MM.1S (cell line): ENCODE measurements around the gene HIBADH.

Experiments
- DNase-seq: peaks from one replicate; pipeline ENCODE4 v3.0.0-alpha.2; 2015
- H2AFZ ChIP-seq: fragments of 300-600 bp; sonication (generic); 2 replicates; pipeline ENCODE4 v1.6.0; 2016; ENCODE audit warnings: antibody characterized with exemption, low read length
- H3F3A ChIP-seq: fragments of 300-600 bp; sonication (generic); 2 replicates; pipeline ENCODE4 v1.6.1; 2016; ENCODE audit warnings: mild to moderate bottlenecking, antibody characterized with exemption, low read length, moderate library complexity, mixed read lengths; ENCODE audit not compliant: insufficient read depth
- H3K27ac ChIP-seq: fragments of 300-600 bp; sonication (generic); 2 replicates; pipeline ENCODE4 v1.5.1; 2016; ENCODE audit warnings: mild to moderate bottlenecking, low read length
- H3K27me3 ChIP-seq: fragments of 300-600 bp; sonication (generic); replicated peaks from 2 replicates; pipeline ENCODE4 v1.6.0; 2016; ENCODE audit warnings: low read length; ENCODE audit not compliant: insufficient read depth
- H3K36me3 ChIP-seq: fragments of 300-600 bp; sonication (generic); replicated peaks from 2 replicates; pipeline ENCODE4 v1.6.1; 2016; ENCODE audit warnings: mild to moderate bottlenecking, low read length, mixed read lengths; ENCODE audit not compliant: insufficient read depth
- H3K4me1 ChIP-seq: fragments of 300-600 bp; sonication (generic); 2 replicates; pipeline ENCODE4 v1.6.1; 2016; ENCODE audit warnings: low read length, mixed read lengths
- H3K4me2 ChIP-seq: fragments of 300-600 bp; sonication (generic); 2 replicates; pipeline ENCODE4 v1.6.0; 2016; ENCODE audit warnings: low read depth, low read length
- H3K4me3 ChIP-seq: fragments of 300-600 bp; sonication (generic); 2 replicates; pipeline ENCODE4 v1.5.1; 2016; ENCODE audit warnings: low read length, mixed read lengths
- H3K79me2 ChIP-seq: fragments of 300-600 bp; sonication (generic); 2 replicates; pipeline ENCODE4 v1.6.1; 2016; ENCODE audit warnings: mixed run types, low read length, mixed read lengths
- H3K9ac ChIP-seq: fragments of 300-600 bp; sonication (generic); 2 replicates; pipeline ENCODE4 v1.6.1; 2016; ENCODE audit warnings: low read length, mixed read lengths
- H3K9me2 ChIP-seq: fragments of 300-600 bp; sonication (generic); replicated peaks from 2 replicates; pipeline ENCODE4 v1.6.1; 2016; ENCODE audit warnings: mild to moderate bottlenecking, low read length, mixed read lengths; ENCODE audit not compliant: insufficient read depth
- H3K9me3 ChIP-seq: fragments of 300-600 bp; sonication (generic); replicated peaks from 2 replicates; pipeline ENCODE4 v1.6.1; 2016; ENCODE audit warnings: mild to moderate bottlenecking, low read length, mixed read lengths; ENCODE audit not compliant: insufficient read depth
- H4K20me1 ChIP-seq: fragments of 300-600 bp; sonication (generic); 2 replicates; pipeline ENCODE4 v1.6.1; 2016; ENCODE audit warnings: mild to moderate bottlenecking, low read length, moderate library complexity, mixed read lengths; ENCODE audit not compliant: insufficient read depth
- EZH2 ChIP-seq: fragments of 300-600 bp; sonication (generic); optimal IDR thresholded peaks from 2 replicates; pipeline ENCODE3; 2017; ENCODE audit warnings: low read depth, mild to moderate bottlenecking, antibody characterized with exemption, low read length, mixed read lengths
- EZH2phosphoT487 ChIP-seq: fragments of 300-600 bp; sonication (generic); IDR thresholded peaks from 2 replicates; pipeline ENCODE4 v1.6.1; 2018; ENCODE audit warnings: antibody characterized with exemption, low read length
- TF ChIP-seq, protein P1 (sequence below): fragments of 300-600 bp; sonication (generic); IDR thresholded peaks from 2 replicates; pipeline ENCODE4 v1.5.1; 2016; ENCODE audit warnings: antibody characterized with exemption, low read length, mixed read lengths

The HIBADH gene

GRCh38 chr7:27487509-27487908 lies 175.2 kb downstream of the HIBADH start:
- TF ChIP-seq, protein P1, sequence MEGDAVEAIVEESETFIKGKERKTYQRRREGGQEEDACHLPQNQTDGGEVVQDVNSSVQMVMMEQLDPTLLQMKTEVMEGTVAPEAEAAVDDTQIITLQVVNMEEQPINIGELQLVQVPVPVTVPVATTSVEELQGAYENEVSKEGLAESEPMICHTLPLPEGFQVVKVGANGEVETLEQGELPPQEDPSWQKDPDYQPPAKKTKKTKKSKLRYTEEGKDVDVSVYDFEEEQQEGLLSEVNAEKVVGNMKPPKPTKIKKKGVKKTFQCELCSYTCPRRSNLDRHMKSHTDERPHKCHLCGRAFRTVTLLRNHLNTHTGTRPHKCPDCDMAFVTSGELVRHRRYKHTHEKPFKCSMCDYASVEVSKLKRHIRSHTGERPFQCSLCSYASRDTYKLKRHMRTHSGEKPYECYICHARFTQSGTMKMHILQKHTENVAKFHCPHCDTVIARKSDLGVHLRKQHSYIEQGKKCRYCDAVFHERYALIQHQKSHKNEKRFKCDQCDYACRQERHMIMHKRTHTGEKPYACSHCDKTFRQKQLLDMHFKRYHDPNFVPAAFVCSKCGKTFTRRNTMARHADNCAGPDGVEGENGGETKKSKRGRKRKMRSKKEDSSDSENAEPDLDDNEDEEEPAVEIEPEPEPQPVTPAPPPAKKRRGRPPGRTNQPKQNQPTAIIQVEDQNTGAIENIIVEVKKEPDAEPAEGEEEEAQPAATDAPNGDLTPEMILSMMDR: no peak
- TF ChIP-seq EZH2 (no peak), EZH2phosphoT487 (no peak)
- H3K9me3 ChIP-seq: no peaks in the 10 kb centered on the region
- no peaks in the 10 kb centered on the region for H3F3A ChIP-seq
- no peak overlapping the region for H3K4me3 ChIP-seq
- no peaks in the 10 kb centered on the region for H4K20me1 ChIP-seq
- H3K4me2 ChIP-seq: no peak overlapping the region
- DNase-seq: no peak
- H3K36me3 ChIP-seq: no peaks in the 10 kb centered on the region
- no peaks in the 10 kb centered on the region for H3K79me2 ChIP-seq
- H3K27me3 ChIP-seq: no peaks in the 10 kb centered on the region
- no peak overlapping the region for H2AFZ ChIP-seq
- no peaks in the 10 kb centered on the region for H3K9me2 ChIP-seq
- no peak overlapping the region for H3K27ac ChIP-seq
- H3K4me1 ChIP-seq: no peaks in the 10 kb centered on the region
- no peak overlapping the region for H3K9ac ChIP-seq

GRCh38 chr7:27484451-27484850 lies 178.2 kb downstream of the HIBADH start:
- no peaks in the 10 kb centered on the region for H3F3A ChIP-seq
- TF ChIP-seq, protein P1: no peak
- TF ChIP-seq EZH2 (no peak), EZH2phosphoT487 (no peak)
- no peak for DNase-seq
- H3K27me3 ChIP-seq: no peaks in the 10 kb centered on the region
- no peaks in the 10 kb centered on the region for H3K79me2 ChIP-seq
- no peaks in the 10 kb centered on the region for H3K9me2 ChIP-seq
- no peak overlapping the region for H3K9ac ChIP-seq
- H3K36me3 ChIP-seq: no peaks in the 10 kb centered on the region
- H3K4me1 ChIP-seq: no peaks in the 10 kb centered on the region
- H3K27ac ChIP-seq: no peak overlapping the region
- no peaks in the 10 kb centered on the region for H3K9me3 ChIP-seq
- no peak overlapping the region for H3K4me2 ChIP-seq
- no peaks in the 10 kb centered on the region for H4K20me1 ChIP-seq
- no peak overlapping the region for H2AFZ ChIP-seq
- H3K4me3 ChIP-seq: no peak overlapping the region

- Histone ChIP-seq H3K9me3 (no peaks in the 10 kb centered on the region), H3K79me2 (no peaks in the 10 kb centered on the region), H3K9me2 (no peaks in the 10 kb centered on the region), H3K9ac (no peak overlapping the region), H3K27ac (no peak overlapping the region), H3K4me1 (no peaks in the 10 kb centered on the region), H3K36me3 (no peaks in the 10 kb centered on the region), H3K4me3 (no peak overlapping the region), H2AFZ (no peak overlapping the region), H3K4me2 (no peak overlapping the region), H4K20me1 (no peaks in the 10 kb centered on the region), H3F3A (no peaks in the 10 kb centered on the region), H3K27me3 (no peaks in the 10 kb centered on the region)
- TF ChIP-seq EZH2: no peak
- no peak for TF ChIP-seq EZH2phosphoT487
- TF ChIP-seq, protein P1: no peak
- no peak for DNase-seq
Observed at GRCh38 chr7:27482219-27482618, 180.5 kb downstream of the HIBADH start.
